Measurements from ENCODE around the gene PFN3. TPM values are rescaled to one million over a fixed set of nuclear protein-coding genes. Genes with fewer than 3 reads are reported as not detected.
A peak's percentile ranks its signal among the peaks of the same experiment; 100 is the strongest.

The PFN3 gene
- total RNA-seq, 1 experiment from 2014 or later = not detected

- Mint-ChIP-seq H3K4me1 (ENCODE audit: low read depth, unreplicated experiment) (peaks cover 7% of the 10 kb centered on the region), H3K9me3 (ENCODE audit: low read depth, unreplicated experiment) (no peaks in the 10 kb centered on the region), H3K4me3 (ENCODE audit: low read depth, unreplicated experiment) (no peak overlapping the region), H3K36me3 (ENCODE audit: insufficient read depth, unreplicated experiment) (peaks cover 74% of the 10 kb centered on the region), H3K27me3 (ENCODE audit: unreplicated experiment) (no peaks in the 10 kb centered on the region), H3K27ac (ENCODE audit: unreplicated experiment) (peak overlapping the region; percentile 14)
- BruUV-seq (replicated peaks) = no TSS peak
- intact Hi-C loops (cut with micrococcal nuclease; ENCODE audit: unreplicated experiment) = no loop called here
- CTCF ChIA-PET = interaction anchor here (1.1 kb wide), 1 partner anchor 17 kb away, joined by 4 read pairs; no protein-coding TSS in a partner anchor
- TF ChIP-seq CTCF (IDR thresholded peaks at IDR 0.05; ENCODE audit: unreplicated experiment) = no peak
- DNase-seq = no peak
Measured at GRCh38 chr5:177438468-177438867, 38.0 kb upstream of the PFN3 start.

- Mint-ChIP-seq H3K27ac (ENCODE audit: unreplicated experiment) (peak overlapping the region; percentile 14), H3K27me3 (ENCODE audit: unreplicated experiment) (no peaks in the 10 kb centered on the region), H3K36me3 (ENCODE audit: insufficient read depth, unreplicated experiment) (peaks cover 76% of the 10 kb centered on the region), H3K9me3 (ENCODE audit: low read depth, unreplicated experiment) (no peaks in the 10 kb centered on the region), H3K4me3 (ENCODE audit: low read depth, unreplicated experiment) (no peak overlapping the region), H3K4me1 (ENCODE audit: low read depth, unreplicated experiment) (peaks cover 7% of the 10 kb centered on the region)
- intact Hi-C loops (cut with micrococcal nuclease; ENCODE audit: unreplicated experiment) = no loop called here
- no peak for DNase-seq
- BruUV-seq (replicated peaks) = TSS peak; percentile 11
- CTCF ChIA-PET = interaction anchor here (0.6 to 1.0 kb wide), 2 partner anchors 11 to 43 kb away, joined by 3 to 4 read pairs; partner anchors contain the start of gene GRK6
- no peak for TF ChIP-seq CTCF (IDR thresholded peaks at IDR 0.05; ENCODE audit: unreplicated experiment)
Measured at GRCh38 chr5:177437623-177438022, 37.2 kb upstream of the PFN3 start.

GRCh38 chr5:177435847-177436536 lies 35.5 kb upstream of the PFN3 start:
- CTCF ChIA-PET = no interaction called here
- BruUV-seq (replicated peaks) = no TSS peak
- Mint-ChIP-seq H3K27ac (ENCODE audit: unreplicated experiment) (no peak overlapping the region), H3K4me1 (ENCODE audit: low read depth, unreplicated experiment) (peaks cover 7% of the 10 kb centered on the region), H3K36me3 (ENCODE audit: insufficient read depth, unreplicated experiment) (peaks cover 65% of the 10 kb centered on the region), H3K4me3 (ENCODE audit: low read depth, unreplicated experiment) (no peak overlapping the region), H3K9me3 (ENCODE audit: low read depth, unreplicated experiment) (no peaks in the 10 kb centered on the region), H3K27me3 (ENCODE audit: unreplicated experiment) (no peaks in the 10 kb centered on the region)
- no peak for TF ChIP-seq CTCF (IDR thresholded peaks at IDR 0.05; ENCODE audit: unreplicated experiment)
- intact Hi-C loops (cut with micrococcal nuclease; ENCODE audit: unreplicated experiment) = no loop called here
- no peak for DNase-seq

GRCh38 chr5:177434942-177435738 lies 34.7 kb upstream of the PFN3 start:
- CTCF ChIA-PET = interaction anchor here (0.6 kb wide), 1 partner anchor 46 kb away, joined by 4 read pairs; no protein-coding TSS in a partner anchor
- Mint-ChIP-seq H3K9me3 (ENCODE audit: low read depth, unreplicated experiment) (no peaks in the 10 kb centered on the region), H3K27ac (ENCODE audit: unreplicated experiment) (no peak overlapping the region), H3K27me3 (ENCODE audit: unreplicated experiment) (no peaks in the 10 kb centered on the region), H3K4me3 (ENCODE audit: low read depth, unreplicated experiment) (no peak overlapping the region), H3K36me3 (ENCODE audit: insufficient read depth, unreplicated experiment) (peaks cover 68% of the 10 kb centered on the region), H3K4me1 (ENCODE audit: low read depth, unreplicated experiment) (peaks cover 7% of the 10 kb centered on the region)
- DNase-seq = no peak
- intact Hi-C loops (cut with micrococcal nuclease; ENCODE audit: unreplicated experiment) = no loop called here
- no TSS peak for BruUV-seq (replicated peaks)
- no peak for TF ChIP-seq CTCF (IDR thresholded peaks at IDR 0.05; ENCODE audit: unreplicated experiment)
